HG03342 (cell line): ENCODE measurements around the gene ISCA2.

Experiments
- ATAC-seq: cut with Tn5 transposase; IDR thresholded peaks from one replicate; pipeline ENCODE4 v1.9.1; 2021; ENCODE audit warnings: mild to moderate bottlenecking, moderate library complexity; ENCODE audit not compliant: unreplicated experiment

ISCA2 gene

DNA sequence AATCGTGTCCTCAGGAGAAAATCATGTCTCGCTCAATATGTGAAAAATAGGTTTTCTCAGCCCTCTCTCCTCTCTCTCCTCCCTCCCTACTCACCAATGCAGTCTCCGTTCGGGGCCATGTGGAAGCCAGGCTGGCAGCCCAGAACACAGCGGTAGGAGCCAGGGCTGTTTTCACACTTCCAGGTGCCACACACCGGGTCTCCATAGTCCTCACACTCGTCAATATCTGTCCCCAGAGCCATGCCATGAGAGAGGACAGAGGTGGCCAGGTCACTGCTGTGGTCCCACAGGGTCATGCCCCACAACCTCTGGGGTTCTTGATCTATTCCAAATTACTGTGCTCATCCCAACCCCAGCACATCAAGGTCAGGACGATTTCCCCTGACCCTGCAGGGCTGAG, 13.5 kb downstream of the ISCA2 start:
- no peak for ATAC-seq

DNA sequence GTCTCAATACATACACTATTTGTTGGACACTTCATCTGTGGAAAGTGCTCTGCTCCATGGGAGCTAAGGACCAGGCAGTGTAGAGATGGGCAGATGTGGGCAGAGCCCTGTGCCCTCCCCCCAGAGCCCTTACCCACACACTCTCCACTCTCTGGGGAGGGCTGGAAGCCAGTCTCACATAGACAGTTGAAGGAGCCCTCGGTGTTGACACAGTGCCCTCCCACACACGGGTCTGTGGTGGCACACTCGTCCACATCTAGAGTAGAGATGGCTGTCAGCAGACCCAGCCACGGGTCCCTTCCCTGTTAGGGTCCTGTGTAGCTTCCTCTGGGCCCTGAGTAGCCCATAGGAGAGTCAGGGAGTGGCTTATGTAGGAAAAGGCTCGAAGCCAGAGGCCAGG, 14.3 kb downstream of the ISCA2 start:
- no peak for ATAC-seq

DNA sequence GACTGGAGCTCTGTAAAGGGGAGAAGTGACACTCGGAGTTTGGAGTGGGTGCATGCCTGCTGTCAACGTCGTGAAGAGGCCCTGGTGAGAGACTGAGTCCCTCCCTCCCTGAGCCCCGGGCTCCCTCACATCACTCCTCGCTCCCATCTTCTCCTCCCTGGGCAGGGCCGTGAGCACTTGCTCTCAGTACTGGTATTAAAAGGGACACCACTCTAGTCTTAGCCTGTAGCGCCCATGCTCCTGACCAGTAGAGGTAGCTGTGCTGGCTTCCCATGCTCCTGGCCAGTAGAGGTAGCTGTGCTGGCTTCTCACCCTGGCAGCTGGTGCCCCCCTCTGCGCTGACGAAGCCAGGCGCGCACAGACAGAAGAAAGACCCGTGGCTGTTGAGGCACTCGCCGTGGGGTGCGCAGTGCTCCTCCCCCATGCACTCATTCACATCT, 14.7 kb downstream of the ISCA2 start:
- no peak for ATAC-seq

DNA sequence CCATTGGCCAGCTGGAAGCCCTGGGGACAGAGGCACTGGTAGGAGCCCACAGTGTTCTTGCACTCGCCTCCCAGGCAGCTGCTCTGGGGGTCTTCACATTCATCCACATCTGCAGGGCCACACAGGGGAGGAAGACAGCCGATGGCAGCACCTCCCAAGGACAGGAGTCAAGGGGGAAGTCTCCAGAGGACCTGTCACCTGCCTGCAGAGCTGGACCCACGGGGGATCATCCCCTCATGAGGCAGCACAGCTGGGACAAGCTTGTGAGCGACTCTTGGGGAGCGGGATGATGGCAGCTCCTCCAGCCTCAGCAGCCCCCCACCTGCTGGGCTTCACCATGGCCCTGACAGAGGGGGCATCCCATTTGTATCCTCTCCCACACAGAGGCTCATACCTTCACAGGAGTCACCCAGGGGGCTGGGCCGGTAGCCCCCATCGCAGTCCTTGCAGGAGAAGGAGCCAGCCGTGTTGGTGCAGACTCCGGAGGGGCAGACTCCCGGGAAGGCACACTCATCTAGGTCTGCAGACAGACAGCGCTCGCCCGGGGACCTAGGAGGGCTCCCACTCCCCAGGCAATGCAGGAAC, 15.4 kb downstream of the ISCA2 start:
- no peak for ATAC-seq

DNA sequence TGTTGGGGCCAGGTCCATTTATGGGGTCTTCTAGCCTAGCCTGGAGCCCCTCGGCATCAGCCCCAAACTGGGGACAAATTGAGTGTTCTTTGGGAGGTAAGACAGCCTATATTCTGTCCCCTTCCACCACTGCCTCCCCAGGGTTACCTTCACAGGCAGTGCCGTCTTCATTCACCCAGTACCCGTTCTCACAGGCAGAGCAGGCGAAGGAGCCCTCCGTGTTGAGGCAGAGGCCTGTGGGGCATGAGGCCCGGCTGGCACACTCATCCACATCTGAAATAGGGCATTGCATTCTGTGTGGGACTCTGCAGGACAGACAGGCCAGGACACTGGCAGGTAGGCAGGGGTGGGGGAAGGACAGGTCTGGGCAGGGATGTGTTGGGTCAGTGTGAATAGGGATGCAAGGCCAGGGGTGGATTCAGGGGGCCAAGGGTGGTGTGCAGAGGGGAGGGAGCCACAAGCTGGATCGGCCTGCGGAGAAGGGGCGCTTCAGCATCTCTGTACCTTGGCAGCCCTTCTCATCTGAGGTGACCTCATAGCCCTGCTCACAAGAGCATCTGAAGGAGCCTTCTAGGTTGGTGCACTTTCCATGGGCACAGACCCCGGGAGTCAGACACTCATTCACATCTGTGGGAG, 16.1 kb downstream of the ISCA2 start:
- ATAC-seq, result no peak

DNA sequence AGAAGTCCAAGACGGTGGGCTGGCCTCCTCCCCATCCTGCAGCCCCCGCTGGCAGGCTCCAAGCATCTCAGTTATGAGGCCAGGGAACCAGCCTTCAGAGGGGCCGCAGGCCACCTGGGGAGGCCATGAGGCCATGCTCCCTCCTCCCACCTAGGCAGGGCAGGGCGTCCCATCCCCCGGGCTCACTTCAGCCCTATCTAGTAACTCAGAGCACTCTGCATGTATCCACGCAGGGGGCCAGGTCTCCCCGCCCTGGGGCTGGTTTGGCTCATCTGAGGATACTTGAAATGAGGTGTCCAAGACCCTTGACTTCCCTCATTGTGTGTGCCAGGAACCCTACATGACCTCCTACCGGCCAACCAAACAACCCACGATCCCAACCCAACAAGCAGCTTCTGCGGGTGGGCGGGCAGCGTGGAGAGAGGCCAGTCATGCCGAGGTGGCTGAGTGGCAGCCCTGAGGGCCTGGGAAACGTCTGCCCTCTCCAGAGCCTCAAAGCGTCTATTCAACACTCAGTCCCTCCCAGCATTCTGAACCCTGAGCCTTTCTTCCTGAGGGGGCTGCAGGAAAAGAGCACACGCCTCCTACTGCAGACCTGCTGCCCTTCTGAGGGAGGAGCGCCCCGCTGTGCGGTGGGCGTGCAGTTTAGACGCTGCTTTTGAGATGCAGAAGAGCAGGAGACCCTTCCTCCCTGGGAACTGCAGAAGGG, 16.8 kb downstream of the ISCA2 start:
- no peak for ATAC-seq

DNA sequence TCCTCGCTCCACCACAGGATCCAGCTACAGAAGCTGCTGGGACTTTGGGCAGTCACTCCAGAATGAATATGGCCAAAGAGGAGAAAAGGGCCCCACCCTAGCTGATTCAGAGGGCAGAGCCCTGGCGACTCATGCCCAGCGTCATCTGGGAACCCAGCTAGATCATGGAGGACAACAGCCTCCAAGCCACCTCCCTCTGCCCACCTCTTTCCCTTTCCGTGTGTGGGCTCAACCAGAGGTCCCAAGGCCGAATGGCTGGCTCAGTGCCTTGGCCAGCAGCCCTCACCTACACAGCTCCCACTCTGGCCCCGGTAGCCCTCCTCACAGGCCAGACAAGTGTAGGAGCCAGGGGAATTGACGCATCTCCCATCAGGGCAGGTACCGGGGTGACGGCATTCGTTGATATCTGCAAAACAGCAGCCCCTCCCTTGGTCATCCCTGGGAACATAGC, 17.4 kb downstream of the ISCA2 start:
- no peak for ATAC-seq

DNA sequence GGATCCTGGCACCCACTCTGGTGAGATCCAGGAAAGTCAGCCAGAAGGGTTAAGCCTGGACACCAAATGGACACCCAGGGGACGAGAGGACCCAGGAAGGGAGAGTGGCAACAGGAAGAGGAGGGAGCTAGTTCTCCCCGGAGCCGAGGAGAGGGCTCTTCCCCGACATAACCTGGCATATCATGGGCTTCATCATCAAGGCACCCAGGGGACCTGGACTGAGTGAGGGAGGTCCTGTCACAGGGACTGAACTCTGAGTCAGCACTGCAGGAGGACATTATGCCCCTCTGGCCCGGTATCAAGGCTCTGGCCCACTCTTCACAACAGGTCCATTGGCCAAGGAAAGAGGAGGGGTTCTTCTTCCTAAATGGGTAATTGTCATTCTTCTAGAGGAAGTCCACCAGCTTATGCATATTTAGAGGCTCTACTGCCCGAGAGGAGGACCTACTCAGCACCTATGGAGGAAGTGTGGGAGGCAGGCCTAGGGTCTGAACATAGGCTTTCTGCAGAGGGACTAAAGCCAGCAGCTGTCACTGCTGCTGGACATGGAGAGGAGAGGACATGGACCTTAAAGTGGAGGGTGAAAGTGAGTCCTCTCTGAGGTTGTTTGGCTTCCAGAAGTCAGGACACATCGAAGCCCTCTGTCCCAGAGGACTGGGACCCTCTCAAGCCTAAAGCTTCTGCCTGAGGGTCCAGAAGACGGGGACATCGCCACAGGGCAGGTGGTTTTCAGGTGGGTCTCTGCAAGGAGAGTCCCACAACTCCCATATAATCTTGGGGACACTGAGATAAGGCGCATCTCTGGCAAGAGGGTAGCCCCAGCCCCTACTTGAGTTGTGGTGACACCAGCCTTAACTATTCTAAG, 18.6 kb downstream of the ISCA2 start:
- ATAC-seq, result no peak

DNA sequence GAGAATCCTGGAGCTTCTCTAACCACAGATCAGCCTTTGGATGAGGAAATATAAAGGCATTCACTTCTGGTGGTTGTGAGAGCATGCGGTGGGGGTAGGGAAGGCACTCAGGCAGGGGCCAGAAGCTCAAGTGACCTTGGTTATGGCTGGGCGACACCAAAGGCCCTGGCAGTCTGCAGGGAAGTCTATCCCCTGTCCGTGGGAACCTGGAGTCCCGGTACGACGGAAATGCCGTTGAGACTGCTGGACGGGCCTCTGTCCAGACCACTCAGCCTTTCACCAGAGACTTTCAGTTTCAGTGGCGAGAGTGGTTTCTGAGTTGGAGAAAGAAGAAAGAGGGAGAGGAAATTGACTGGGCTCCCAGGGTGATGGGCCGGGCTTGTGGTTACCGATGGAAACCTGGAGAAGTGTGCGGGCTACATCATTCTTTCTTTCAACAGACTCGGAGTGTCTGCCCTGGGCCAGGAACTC, 20.9 kb downstream of the ISCA2 start:
- ATAC-seq, result no peak

DNA sequence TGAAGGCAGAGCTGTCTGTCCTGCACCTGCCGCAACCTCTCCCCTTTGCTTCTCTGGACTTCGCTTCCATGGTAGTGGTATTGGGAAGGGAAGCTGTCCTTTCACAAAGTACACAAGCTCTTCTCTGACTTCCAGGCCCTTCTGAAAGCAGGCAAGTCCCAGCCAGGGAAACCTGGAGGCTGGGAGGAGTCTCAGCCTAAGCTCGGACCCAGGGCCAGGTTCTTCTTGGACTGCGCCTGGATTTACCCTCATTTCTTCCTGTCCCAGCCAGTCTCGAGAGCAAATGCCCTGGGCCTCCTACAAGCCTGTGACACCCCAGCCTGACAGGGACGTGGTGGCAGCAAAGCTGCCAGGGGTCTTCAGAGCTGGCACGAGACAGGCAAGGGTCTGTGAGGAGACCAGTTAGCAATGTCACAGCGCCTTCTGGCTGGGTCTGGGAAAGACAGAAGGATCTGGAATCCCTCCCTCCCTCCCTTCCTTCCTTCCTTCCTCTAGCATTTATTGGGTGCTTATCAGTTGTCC, 22.4 kb downstream of the ISCA2 start:
- ATAC-seq, result no peak

DNA sequence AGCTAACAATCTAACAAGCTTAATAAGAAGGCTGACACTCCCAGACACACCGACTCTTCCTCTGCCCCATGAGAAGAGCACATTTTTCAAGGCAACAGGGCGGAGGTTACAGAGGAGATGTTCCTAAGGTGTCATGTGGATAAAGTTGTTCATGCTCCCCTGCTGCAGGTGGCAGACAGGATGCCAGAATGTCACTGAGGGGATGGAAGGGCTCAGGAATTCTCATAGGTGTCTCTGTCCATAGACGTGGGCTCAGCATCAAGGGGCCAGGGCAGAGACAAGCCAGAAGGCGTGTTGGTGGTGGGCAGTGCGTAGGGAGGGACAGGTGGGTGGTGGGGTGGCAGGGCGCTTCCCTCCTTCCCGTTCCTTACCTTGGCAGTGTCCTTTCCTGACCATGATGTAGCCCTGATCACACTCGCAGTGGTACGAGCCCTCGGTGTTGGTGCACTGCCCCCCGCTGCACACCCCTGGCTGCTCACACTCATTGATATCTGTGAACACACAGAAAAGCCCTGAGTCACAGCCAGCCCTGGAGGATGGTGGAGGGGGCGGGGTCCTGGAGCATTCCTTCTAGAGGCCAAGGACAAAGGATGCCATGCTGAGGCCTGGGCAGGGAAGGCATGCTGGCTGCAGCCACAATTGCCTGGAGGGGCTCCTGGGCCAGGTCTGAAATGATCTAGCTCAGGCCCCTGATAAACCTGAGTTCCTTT, 23.0 kb downstream of the ISCA2 start:
- ATAC-seq, result no peak

DNA sequence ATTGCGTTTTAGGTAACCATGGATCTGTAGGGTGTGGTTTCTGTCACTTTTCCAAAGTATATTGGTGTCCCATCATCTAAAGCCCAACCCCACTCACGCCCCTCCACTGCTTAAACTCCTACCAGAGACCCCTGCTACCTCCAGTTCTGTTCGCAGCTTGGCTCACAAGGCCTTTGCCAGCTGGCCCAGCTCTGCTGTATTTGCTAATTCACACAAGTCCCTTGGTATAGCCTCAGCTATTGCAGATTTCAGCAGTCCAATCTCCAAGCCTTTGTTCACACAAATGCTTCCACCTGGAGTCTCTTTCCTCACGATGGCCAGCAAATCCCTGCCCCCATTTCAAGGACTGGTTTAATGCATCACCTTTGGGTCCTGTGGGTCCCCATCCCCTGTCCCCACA, 24.2 kb downstream of the ISCA2 start:
- ATAC-seq, result no peak

DNA sequence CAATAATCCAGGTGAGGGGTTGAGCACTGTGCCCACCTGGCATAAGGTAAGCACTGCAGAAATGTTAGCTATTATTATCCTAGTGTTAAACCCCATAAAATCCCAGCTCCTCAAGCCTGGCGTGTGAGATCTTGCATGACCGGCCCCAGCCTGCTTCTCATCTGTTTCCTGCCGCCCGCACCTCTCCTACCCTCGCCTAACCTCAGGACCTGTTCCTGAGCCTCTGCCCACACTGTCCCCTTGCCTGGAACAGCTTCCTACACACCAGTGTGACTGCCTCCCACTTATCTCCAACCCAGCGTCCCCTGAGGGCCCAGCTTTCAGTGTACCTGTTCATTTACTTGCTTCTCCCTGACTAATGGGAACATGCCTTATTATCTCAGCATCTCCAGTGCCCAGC, 24.7 kb downstream of the ISCA2 start:
- no peak for ATAC-seq

DNA sequence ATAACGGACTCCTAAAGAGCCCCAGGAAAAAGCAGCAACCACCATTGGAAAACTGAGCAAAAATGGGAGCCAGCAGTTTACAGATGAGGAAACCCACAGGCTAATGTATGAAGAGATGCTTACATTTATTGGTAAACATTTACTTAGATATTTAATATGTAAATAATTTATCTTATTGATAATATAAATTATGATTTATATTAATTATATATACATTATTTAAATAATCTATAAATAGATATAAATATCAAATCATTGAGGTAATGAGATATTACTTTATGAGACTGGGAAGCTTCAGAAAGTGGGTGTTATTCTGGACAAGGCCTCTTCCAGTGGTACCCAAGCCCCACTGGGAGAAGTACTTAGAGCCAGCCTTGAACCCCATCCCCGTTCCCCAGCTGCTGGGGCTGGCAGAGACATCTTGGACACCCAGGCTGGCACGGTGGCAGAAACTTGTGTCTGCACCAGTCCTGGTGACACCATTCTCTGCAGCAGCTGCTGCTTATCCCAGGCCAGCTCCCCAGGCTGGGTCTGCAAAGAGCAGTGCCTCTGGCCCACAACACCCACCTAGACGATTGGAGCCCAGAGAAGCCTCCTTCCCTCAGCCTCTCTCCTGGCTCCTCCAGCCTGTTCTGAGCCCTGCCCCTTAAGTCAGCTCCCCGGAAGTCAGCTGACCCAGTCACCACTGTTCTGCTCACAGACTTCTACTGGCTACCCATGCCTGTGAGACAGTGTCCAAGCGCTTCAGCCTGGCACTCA, 25.9 kb downstream of the ISCA2 start:
- no peak for ATAC-seq

DNA sequence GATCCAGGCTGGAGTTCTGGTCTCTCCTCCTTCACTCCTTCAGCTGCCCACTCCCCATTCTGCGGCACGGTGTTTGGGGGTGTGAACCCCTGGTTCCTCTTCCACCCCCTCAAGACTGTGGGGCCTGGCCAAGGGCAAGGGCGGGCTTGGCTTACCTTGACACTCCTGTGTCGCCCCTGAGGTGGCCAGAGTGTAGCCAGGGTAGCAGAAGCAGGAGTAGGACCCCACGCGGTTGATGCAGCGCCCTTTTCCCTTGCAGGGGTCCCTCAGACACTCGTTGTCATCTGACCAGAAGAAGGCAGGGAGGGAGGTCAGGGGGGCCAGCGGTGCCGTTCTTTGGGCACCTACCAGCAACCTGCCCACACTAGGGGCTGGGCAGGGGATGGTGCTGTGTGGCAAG, 28.2 kb downstream of the ISCA2 start:
- no peak for ATAC-seq

DNA sequence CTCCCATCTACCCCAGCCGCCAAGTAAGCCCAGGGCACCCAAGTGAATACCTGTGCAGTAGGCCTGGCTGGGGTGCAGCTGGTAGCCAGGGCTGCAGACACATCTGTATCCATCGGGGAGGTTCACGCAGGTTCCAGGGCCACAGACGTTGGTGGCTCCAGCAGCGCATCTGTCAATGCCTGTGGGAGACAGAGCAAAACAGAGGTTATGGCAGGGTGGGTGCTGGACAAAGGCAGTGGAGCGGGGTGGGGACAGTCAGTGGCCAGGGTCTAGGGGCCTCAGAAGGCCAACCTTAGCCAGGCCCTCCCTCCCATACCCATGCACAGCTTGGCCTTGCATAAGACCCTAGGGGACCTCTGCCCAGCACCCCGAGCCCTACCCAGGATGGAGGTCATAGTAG, 29.2 kb downstream of the ISCA2 start:
- ATAC-seq, result no peak

DNA sequence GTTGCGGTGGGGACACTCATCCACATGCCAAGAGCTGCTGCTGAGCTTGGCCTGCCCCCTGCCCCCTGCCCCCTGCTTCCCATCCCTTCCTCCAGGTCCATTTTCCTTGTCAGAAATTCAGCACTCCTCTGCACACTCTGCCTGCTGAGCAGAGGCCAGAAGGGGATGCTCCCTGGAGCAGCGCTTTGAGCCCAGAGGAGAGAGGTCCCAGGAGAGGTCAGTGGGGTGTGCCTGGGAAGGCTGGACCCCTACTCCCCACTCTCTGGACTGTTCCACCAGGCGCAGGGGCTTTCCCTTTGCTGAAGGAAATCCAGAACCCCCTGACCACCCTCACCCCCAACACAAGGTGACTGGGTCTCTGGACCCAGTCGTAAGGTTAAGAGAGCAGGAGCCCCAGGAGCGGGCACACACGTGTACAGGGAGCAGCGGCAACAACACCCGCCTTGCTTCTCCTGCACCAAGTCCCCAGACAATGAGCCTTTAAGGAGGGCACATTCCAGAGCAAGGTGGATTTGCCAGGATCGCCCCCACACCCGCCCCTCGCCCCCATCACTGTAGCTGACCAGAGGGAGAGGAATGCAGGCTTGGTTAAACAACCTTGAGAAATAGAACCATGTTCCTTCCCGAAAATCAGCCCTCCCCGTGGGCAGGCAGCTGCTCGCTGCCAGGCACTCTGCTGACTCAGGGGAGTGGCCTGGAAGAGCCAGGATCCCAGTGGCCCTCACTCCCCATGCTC, 30.7 kb downstream of the ISCA2 start:
- ATAC-seq, result no peak

DNA sequence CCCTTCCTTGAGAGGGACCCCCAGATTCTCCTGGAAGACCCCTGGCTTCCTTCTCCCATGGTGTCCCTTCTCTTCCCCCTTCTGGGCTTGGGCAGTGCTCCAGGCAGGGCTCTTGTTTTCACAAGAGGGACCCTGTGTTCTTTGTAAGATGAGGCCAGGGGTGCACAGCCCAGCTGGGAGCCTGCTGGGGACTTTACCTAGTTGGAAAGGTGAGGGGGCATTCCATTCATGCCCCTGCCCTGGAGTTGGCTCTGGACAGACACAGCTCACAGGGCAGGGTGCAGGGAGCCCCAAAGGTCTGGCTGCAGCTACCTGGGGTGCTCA, 31.2 kb downstream of the ISCA2 start:
- no peak for ATAC-seq

DNA sequence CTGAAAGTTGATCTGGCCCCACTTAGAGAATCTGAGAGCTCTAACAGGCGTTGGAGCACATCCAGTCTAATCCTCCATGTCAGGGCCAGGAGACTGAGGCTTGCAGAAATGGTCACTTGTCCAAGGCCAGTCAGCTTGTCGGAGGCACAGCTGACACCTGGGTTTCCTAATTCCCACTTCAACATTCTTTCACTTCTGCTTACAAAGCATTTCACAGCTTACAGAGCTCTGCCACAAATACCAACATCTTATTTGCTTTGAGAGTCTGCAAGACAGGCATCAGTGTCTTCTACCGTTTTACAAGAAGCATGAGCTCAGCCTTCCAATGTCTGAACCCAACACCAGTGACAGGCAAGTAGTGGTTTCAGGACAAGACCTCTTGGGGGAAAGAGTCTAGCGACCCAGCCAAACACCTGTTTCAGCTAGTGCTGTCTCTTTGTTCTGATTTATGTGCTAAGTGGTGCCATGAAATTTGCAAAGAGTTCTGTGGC, 31.8 kb downstream of the ISCA2 start:
- ATAC-seq, result no peak
